HT-29 (cell line): ENCODE measurements around the gene LEP. TPM values are rescaled to one million over a fixed set of nuclear protein-coding genes. Genes with fewer than 3 reads are reported as not detected.

Source experiments
- DNase-seq: peaks from one replicate; pipeline ENCODE4 v3.0.0-alpha.2; 2015; ENCODE audit warnings: low spot score
- total RNA-seq: library from RNA; depleted of rRNA; stranded (reverse); fragments of >200 nt; shearing (Covaris generic); gene quantifications from 2 replicates; pipeline ENCODE4 v1.2.3, GENCODE V29; 2014

LEP gene
- total RNA-seq, 1 experiment from 2014 or later = not detected

- no peak for DNase-seq
Measured at GRCh38 chr7:128210590-128211570, 30.2 kb upstream of the LEP start.

- peak; percentile 7 for DNase-seq
Measured at GRCh38 chr7:128211626-128212025, 29.5 kb upstream of the LEP start.

GRCh38 chr7:128214463-128214862 lies 26.6 kb upstream of the LEP start:
- DNase-seq = no peak

DNA sequence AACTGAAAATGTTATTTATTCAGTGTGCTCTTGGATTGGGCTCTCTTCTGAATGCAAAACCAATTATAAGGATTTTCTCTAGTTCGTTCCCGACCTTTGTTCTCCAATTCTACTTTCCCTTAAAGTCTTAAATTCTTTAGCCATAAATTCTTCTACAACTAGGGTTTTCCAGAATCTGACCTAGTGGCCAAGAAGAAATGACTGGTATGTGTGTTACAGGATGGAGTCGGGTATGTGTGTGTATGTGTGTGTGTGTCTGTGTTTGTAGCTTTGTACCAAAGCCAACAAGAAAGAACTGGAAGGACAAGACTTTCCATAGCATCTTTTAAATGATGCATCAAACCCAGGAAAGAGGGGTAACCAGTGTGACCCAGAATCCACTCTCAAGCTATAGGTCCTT lies 25.8 kb upstream of the LEP start:
- DNase-seq = no peak

- DNase-seq = no peak
Measured at GRCh38 chr7:128215739-128216138, 25.3 kb upstream of the LEP start.

GRCh38 chr7:128217030-128217805 lies 23.9 kb upstream of the LEP start:
- no peak for DNase-seq

DNA sequence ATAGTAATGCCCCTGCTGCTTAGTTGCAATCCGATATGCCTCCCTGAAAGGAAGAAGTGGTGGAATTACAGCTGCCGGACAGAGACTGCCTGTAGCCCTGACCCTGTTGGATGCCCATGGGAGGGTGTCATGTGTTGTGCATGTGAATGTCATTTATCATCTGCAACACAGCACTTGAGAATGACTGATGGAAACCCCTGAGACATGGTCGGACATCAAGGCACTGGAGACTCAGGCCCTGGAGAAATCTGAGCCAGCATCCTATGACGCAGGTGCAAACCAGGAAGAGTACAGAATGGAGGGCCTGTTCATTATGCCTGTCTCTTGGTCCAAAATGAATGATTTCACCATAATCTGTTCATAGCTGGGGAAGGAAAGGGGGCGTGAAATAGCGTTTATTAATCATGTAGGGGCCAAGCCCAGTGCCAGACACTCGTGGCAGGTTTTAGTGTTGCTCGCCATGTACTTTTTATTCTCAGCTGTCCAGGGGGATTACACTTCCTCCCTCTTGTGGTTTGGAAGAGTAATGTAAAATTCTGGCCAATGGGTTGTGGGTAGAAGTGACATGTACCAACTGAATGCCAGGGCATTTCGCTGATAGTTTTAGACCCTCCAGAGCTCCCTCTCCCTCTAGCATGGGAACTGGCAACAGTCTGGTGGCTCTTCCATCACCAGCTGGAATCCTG lies 23.0 kb upstream of the LEP start:
- peak; percentile 19 for DNase-seq

DNA sequence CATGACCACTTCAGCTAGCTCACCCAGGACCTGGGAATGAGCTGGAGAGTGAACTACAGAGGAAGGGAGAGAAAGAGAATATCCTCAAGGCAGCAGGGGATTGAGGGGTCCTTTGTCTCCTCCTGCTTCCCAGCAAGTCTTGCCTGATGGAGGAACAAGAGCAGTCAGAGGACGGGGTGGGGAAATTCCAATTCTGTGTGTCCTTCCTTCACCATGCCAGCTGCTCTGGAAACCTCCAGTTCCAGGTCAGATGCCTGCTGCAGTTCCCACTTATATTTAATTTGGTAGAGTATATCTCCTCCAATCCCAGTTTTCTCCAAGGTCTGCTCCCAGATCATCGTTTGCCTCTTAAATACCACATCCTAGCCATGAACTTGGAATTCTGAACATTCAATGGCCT lies 21.4 kb upstream of the LEP start:
- DNase-seq = no peak

- peak; percentile 29 for DNase-seq
Measured at GRCh38 chr7:128221929-128222403, 19.1 kb upstream of the LEP start.

DNA sequence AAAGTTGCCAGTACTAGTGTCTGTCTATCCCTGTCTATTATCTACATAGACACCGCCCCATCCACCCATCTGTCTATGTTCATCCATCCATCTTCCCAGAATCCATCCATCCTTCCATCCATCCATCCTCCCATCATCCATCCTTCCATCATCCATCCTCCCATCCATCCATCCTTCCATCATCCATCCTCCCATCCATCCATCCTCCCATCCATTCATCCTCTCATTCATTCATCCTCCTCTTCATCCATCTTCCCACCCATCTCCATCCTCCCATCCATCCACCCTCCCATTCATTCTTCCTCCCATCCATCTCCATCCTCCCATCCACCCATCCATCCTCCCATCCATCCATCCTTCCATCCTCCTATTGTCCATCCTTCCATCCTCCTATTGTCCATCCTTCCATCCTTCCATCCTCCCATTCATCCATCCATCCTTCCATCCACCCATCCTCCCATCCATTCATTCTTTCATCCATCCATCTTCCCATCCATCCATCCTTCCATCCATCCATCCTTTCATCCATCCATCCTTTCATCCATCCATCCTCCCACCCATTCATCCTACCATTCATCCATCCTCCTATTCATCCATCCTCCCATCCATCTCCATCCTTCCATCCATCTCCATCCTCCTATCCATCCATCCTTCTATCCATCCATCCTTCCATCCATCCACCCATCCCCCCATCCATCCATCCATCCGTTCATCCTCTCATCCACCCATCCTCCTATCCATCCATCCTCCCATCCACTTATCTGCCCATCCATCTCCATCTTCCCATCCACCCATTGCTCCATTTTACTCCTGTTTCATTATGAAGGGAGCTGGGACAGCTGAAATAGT lies 14.7 kb upstream of the LEP start:
- DNase-seq = no peak

DNA sequence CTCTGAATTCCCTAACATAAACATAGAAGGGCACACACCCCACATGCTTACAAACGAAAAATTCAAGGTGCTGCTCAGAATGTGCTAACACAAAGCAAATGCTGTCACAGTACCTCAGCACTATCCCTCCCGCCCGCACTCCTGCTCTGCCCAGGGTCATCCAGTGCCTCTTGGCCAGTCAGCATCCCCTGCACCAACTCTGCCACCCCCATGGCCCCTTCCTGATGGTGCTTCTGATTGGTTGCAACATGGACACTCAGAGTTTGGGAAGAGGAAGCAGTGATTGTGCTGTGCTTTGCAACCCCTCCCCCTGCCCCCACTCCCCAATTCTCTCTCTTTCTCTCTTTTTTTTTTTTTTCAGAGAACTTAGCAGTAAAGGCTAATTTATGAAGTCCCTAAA lies 13.8 kb upstream of the LEP start:
- DNase-seq = no peak

GRCh38 chr7:128231021-128231420 lies 10.1 kb upstream of the LEP start:
- DNase-seq = no peak

- no peak for DNase-seq
Measured at GRCh38 chr7:128231677-128232076, 9.4 kb upstream of the LEP start.

DNA sequence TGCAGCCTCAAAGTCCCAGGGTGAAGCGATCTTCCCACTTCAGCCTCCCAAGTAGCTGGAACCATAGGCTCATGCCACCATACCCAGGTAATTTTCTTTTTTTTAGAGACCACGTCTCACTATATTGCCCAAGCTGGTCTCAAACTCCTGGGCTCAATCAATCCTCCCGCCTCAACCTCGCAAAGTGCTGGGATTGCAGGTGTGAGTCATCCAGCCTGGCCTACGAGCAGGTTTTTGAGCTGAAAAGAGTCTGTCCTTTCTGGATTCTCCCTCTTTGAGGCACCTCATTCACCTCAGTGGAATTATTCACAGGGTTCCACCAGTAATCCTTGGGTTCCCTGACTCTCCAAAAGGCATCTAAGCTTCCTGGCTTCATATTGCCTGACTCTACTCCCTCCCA lies 7.6 kb upstream of the LEP start:
- no peak for DNase-seq

- no peak for DNase-seq
Measured at GRCh38 chr7:128234476-128235026, 6.5 kb upstream of the LEP start.

DNA sequence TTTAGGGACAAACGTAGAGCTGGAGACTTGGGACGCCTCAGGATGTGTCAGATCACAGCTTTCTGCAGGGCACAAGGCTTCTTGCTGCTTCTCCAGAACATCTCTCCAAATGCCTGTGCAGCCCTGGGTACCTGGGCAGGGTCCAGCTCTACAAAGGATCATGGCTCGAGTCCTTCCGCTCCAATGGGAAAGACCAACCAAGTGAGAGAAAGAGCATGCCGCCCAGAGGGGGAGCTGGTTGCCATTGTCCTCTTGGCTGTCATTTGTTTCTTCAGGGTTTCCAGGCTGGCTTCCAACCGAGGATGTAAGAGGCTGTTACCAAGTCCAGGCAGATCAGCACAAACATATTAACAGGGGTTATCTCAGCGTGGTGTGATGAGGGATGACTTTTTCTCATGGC lies 5.6 kb upstream of the LEP start:
- DNase-seq = no peak

- DNase-seq = peak; percentile 48
Measured at GRCh38 chr7:128236924-128237586, 4.0 kb upstream of the LEP start.

GRCh38 chr7:128239146-128239545 lies 1.9 kb upstream of the LEP start:
- DNase-seq = peak; percentile 15

- no peak for DNase-seq
Measured at GRCh38 chr7:128242661-128243060, 1.6 kb downstream of the LEP start.

GRCh38 chr7:128243273-128243672 lies 2.2 kb downstream of the LEP start:
- no peak for DNase-seq
